ENCODE measurements around the gene ARFIP2.

DNA sequence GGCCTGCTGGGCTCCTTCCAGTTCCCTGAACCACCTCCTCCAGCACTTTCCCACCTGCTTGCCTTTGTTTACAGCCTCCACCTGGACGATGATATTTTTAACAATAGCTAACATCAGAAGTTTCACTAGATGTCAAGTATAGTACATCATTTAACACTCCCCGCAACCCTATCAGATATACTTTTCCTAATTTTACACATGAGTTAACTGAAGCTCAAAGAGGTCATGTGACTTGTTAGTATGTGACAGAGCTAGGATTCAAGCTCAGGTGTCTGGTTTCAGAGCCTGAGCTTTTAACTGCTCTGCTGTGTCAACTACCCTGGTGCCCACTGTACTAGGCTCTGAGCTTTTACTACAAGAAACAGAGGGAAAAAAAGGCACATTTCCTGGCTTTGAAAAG, 26.1 kb downstream of the ARFIP2 start:
- TF ChIP-seq EZH2 (IDR thresholded peaks at IDR 0.05; ENCODE audit: borderline replicate concordance, low read depth, low read length, poor library complexity, severe bottlenecking), result no peak
- TF ChIP-seq, protein P1, sequence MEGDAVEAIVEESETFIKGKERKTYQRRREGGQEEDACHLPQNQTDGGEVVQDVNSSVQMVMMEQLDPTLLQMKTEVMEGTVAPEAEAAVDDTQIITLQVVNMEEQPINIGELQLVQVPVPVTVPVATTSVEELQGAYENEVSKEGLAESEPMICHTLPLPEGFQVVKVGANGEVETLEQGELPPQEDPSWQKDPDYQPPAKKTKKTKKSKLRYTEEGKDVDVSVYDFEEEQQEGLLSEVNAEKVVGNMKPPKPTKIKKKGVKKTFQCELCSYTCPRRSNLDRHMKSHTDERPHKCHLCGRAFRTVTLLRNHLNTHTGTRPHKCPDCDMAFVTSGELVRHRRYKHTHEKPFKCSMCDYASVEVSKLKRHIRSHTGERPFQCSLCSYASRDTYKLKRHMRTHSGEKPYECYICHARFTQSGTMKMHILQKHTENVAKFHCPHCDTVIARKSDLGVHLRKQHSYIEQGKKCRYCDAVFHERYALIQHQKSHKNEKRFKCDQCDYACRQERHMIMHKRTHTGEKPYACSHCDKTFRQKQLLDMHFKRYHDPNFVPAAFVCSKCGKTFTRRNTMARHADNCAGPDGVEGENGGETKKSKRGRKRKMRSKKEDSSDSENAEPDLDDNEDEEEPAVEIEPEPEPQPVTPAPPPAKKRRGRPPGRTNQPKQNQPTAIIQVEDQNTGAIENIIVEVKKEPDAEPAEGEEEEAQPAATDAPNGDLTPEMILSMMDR (conservative IDR thresholded peaks at IDR 0.05; ENCODE audit: low read depth, low read length), result no peak
